ENCODE data around the gene CCDC183. TPM values are rescaled to one million over a fixed set of nuclear protein-coding genes. Genes with fewer than 3 reads are reported as not detected.
"Not testable (repeated sequence)": the region's sequence is repeated elsewhere in the genome, so short reads cannot be mapped to it uniquely, and the experiment has no call there.

Gene CCDC183
- total RNA-seq, 1 donor from 2014 or later: 9.0 TPM

DNA sequence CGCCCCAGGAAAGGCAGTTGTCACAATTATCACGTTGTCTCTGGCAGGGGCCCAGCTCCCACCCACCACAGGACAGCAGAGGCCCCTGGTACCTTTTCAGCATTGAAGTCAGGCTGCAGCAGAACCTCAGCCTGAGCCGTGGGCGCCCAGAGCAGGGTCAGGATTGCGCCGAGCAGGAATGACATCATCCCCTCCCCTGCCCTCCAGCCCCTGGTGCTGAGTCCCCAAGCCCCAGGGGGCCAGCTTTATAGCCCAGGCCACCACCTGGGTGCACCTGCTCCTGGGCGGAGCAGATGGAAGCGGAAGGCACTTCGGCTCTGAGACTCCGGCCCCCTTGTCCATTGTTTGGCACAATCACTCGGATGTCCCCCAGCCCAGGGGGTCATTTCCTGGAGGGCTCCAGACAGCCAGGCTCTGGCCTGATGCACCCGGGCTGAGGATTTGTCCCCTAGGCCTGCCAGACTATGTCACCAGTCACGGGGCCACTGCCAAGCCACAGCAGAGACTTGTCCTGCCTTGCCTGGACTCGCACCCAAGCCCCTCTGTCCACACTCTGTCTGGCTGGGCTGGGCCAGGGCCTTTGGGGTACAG, 31.7 kb upstream of the CCDC183 start, which contains the start of gene LCN15:
Gene LCN15 (minus strand): TSS at position 218 of the 591 bp plus-strand sequence. CDS start 30 bp downstream, at position 188.
- Mint-ChIP-seq H3K4me3 (ENCODE audit: low read depth) (no peak within 1 kb of the TSS), H3K9me3 (ENCODE audit: low read depth) (no peaks in the 10 kb centered on the region), H3K27me3 (peaks cover 3% of the 10 kb centered on the region), H3K27ac (no peak within 1 kb of the TSS), H3K4me1 (ENCODE audit: low read depth) (no peaks in the 10 kb centered on the region), H3K36me3 (ENCODE audit: insufficient read depth) (no peaks in the 10 kb centered on the region)
- no peak for DNase-seq (ENCODE audit: low spot score, unreplicated experiment)
- no peak for TF ChIP-seq CTCF (IDR thresholded peaks at IDR 0.05; ENCODE audit: unreplicated experiment)

GRCh38 chr9:136765041-136765440, 31.1 kb upstream of the CCDC183 start:
- Mint-ChIP-seq H3K9me3 (ENCODE audit: low read depth) (no peaks in the 10 kb centered on the region), H3K27me3 (peaks cover 3% of the 10 kb centered on the region), H3K36me3 (ENCODE audit: insufficient read depth) (no peaks in the 10 kb centered on the region), H3K4me3 (ENCODE audit: low read depth) (no peak overlapping the region), H3K4me1 (ENCODE audit: low read depth) (peaks cover 1% of the 10 kb centered on the region), H3K27ac (no peak overlapping the region)
- no peak for DNase-seq (ENCODE audit: low spot score, unreplicated experiment)
- TF ChIP-seq CTCF (IDR thresholded peaks at IDR 0.05; ENCODE audit: unreplicated experiment): no peak

GRCh38 chr9:136765745-136766409, 30.3 kb upstream of the CCDC183 start:
- H3K27me3 Mint-ChIP-seq; H3K9me3 Mint-ChIP-seq (ENCODE audit: low read depth); H3K27ac Mint-ChIP-seq; H3K4me1 Mint-ChIP-seq (ENCODE audit: low read depth); H3K4me3 Mint-ChIP-seq (ENCODE audit: low read depth); DNase-seq (ENCODE audit: low spot score, unreplicated experiment); H3K36me3 Mint-ChIP-seq (ENCODE audit: insufficient read depth): not testable (repeated sequence)

DNA sequence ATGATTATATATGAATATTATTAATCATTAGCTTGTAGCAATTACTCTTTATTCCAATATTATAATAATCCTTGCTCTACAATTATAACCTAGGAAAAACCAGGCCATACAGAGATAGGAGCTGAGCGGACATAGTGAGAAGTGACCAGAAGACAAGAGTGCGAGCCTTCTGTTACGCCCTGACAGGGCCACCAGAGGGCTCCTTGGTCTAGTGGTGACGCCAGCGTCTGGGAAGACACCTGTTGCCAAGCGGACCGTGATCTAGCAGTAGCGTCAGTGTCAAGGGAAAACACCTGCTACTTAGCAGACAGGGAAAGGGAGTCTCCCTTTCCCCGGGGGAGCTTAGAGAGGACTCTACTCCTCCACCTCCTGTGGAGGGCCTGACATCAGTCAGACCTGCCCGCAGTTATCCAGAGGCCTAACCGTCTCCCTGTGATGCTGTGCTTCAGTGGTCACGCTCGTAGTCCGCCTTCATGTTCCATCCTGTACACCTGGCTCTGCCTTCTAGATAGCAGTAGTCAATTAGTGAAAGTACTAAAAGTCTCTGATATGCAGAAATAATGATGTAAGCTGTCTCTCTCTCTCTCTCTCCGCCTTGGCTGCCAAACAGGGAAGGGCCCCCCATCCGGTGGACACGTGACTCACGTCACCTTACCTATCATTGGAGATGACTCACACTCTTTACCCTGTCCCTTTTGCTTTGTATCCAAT, 29.6 kb upstream of the CCDC183 start:
- H3K9me3 Mint-ChIP-seq (ENCODE audit: low read depth); DNase-seq (ENCODE audit: low spot score, unreplicated experiment); H3K27me3 Mint-ChIP-seq; H3K27ac Mint-ChIP-seq; H3K4me1 Mint-ChIP-seq (ENCODE audit: low read depth); H3K36me3 Mint-ChIP-seq (ENCODE audit: insufficient read depth); H3K4me3 Mint-ChIP-seq (ENCODE audit: low read depth): not testable (repeated sequence)
- peak; percentile 59 for TF ChIP-seq CTCF (IDR thresholded peaks at IDR 0.05; ENCODE audit: unreplicated experiment)

DNA sequence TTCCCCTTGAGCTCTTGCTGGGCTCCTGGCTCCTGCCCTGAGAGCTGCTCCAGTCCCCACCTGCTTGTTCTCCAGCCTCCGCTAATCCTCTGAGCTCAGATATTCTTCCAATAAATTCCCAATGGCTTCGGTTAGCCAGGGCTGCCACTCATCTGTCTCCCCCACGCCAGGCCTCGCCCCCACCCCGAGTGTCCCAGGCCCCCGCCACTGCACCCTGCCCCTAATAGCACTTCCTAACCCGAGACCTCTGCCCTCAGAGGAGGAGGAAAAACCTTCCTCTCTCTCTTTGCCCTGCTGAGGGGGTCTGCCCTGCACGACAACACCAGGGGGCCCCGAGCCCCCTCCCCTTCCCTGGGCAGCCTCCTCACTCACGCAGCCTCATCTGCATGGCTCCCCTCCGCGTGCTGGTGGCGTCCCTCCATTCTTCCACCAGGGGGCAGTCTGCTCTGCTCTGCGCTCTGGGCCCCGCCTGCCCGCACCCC, 26.4 kb upstream of the CCDC183 start:
- H3K9me3 Mint-ChIP-seq (ENCODE audit: low read depth): peaks cover 7% of the 10 kb centered on the region
- no peak for DNase-seq (ENCODE audit: low spot score, unreplicated experiment)
- no peak overlapping the region for H3K27ac Mint-ChIP-seq
- H3K27me3 Mint-ChIP-seq: peaks cover 3% of the 10 kb centered on the region
- TF ChIP-seq CTCF (IDR thresholded peaks at IDR 0.05; ENCODE audit: unreplicated experiment): peak; percentile 49
- no peak overlapping the region for H3K4me3 Mint-ChIP-seq (ENCODE audit: low read depth)
- no peaks in the 10 kb centered on the region for H3K36me3 Mint-ChIP-seq (ENCODE audit: insufficient read depth)
- peaks cover 1% of the 10 kb centered on the region for H3K4me1 Mint-ChIP-seq (ENCODE audit: low read depth)

Data from progenitor cell of endocrine pancreas (in vitro differentiated cells).